Hepatocyte (in vitro differentiated cells): ENCODE results near the gene KSR1. TPM values are rescaled to one million over a fixed set of nuclear protein-coding genes. Genes with fewer than 3 reads are reported as not detected.

Source experiments
- DNase-seq: peaks from one replicate; pipeline ENCODE4 v3.0.0-alpha.2; 2016; ENCODE audit warnings: low spot score
- H2AFZ ChIP-seq: fragments of 200-600 bp; sonication (generic); 2 replicates; pipeline ENCODE4 v1.6.0; 2016; ENCODE audit warnings: antibody characterized with exemption, mild to moderate bottlenecking
- H3K27ac ChIP-seq: fragments of 200-600 bp; sonication (generic); 2 replicates; pipeline ENCODE4 v1.5.1; 2016; ENCODE audit warnings: mild to moderate bottlenecking
- H3K27me3 ChIP-seq: fragments of 200-600 bp; sonication (generic); 2 replicates; pipeline ENCODE4 v1.6.1; 2016
- H3K36me3 ChIP-seq: fragments of 200-600 bp; sonication (generic); replicated peaks from 2 replicates; pipeline ENCODE4 v1.5.1; 2016; ENCODE audit warnings: low read depth; ENCODE audit not compliant: insufficient read depth
- H3K4me1 ChIP-seq: fragments of 200-600 bp; sonication (generic); 2 replicates; pipeline ENCODE4 v1.5.1; 2016; ENCODE audit warnings: mild to moderate bottlenecking, moderate library complexity; ENCODE audit not compliant: insufficient read depth
- H3K4me2 ChIP-seq: fragments of 200-600 bp; sonication (generic); 2 replicates; pipeline ENCODE4 v1.6.0; 2016
- H3K4me3 ChIP-seq: fragments of 200-600 bp; sonication (generic); 2 replicates; pipeline ENCODE4 v1.5.1; 2016; ENCODE audit warnings: mild to moderate bottlenecking
- H3K79me2 ChIP-seq: fragments of 200-600 bp; sonication (generic); 2 replicates; pipeline ENCODE4 v1.6.0; 2017; ENCODE audit warnings: mild to moderate bottlenecking
- H3K9me2 ChIP-seq: fragments of 200-600 bp; sonication (generic); replicated peaks from 2 replicates; pipeline ENCODE4 v1.6.0; 2017; ENCODE audit warnings: mild to moderate bottlenecking; ENCODE audit not compliant: insufficient read depth
- H3K9me3 ChIP-seq: fragments of 200-600 bp; sonication (generic); 2 replicates; pipeline ENCODE4 v1.5.1; 2016; ENCODE audit warnings: low read depth, mild to moderate bottlenecking
- H4K20me1 ChIP-seq: fragments of 200-600 bp; sonication (generic); 2 replicates; pipeline ENCODE4 v1.6.0; 2016; ENCODE audit warnings: mild to moderate bottlenecking; ENCODE audit not compliant: insufficient read depth, poor library complexity, severe bottlenecking
- EZH2 ChIP-seq: fragments of 200-600 bp; sonication (generic); IDR thresholded peaks from 2 replicates; pipeline ENCODE4 v1.6.1; 2016; ENCODE audit warnings: antibody characterized with exemption, mild to moderate bottlenecking, borderline replicate concordance
- EZH2phosphoT487 ChIP-seq: fragments of 200-600 bp; sonication (generic); IDR thresholded peaks from one replicate; pipeline ENCODE4 v1.6.1; 2018; ENCODE audit warnings: antibody characterized with exemption, mild to moderate bottlenecking, low read depth, moderate library complexity; ENCODE audit not compliant: unreplicated experiment, severe bottlenecking
- WGBS: methylation state at CpG from one replicate; pipeline ENCODE4 v1.1.6; 2016; ENCODE audit warnings: low lambda C conversion rate; ENCODE audit errors: missing lambda C conversion rate; 5-methylcytosine and 5-hydroxymethylcytosine counted together
- polyA plus RNA-seq: library from polyadenylated mRNA; unstranded; fragments of >200 nt; fragmentation: Nextera tagmentation; extraction: Ambion mirVana; gene quantifications from 2 replicates; pipeline ENCODE4 v1.2.1, GENCODE V29; 2016
- total RNA-seq: library from RNA; depleted of rRNA; stranded (reverse); fragments of >200 nt; gene quantifications from 2 replicates; pipeline ENCODE4 v1.2.3, GENCODE V29; 2014
- TF ChIP-seq, protein P1 (sequence below): fragments of 200-600 bp; sonication (generic); IDR thresholded peaks from 2 replicates; pipeline ENCODE4 v1.5.1; 2016; ENCODE audit warnings: antibody characterized with exemption, mild to moderate bottlenecking; ENCODE audit not compliant: poor library complexity

Gene KSR1
- total and polyA plus RNA-seq, 2 experiments from 2014 or later = 16.2 to 32.6 TPM

DNA sequence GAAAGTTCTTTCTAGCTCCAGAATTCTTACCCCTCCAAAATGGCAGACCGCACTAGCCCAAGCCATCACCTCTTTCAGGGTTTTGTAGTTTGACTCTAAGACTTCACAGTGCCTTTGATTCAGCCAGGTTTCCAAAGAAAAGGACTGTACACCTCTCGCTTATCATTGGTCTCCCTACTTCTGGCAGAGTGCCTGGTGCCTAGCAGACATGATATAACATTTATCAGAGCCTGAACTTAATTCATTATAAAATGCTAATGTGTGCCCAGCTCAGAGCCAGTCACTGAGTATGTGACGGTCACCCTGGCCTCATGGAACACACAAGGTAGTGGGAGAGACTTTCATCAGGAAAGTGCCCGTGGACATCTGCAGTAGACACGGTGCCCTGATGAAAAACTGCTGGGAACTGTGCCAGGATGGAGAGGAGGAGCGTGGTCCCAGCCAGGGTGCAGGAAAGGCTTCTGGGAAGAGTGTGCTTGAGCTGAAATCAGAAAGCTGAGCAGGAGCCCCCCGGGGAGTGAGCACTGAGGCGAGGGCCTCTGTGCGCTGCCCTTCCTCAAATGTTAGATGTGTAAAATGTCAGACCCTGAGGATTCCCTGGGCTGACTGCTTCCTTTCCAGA, 140.4 kb downstream of the KSR1 start:
- no peaks in the 10 kb centered on the region for H3K36me3 ChIP-seq
- H3K79me2 ChIP-seq = no peaks in the 10 kb centered on the region
- H3K9me3 ChIP-seq = no peaks in the 10 kb centered on the region
- no peak overlapping the region for H2AFZ ChIP-seq
- no peaks in the 10 kb centered on the region for H3K4me1 ChIP-seq
- no peaks in the 10 kb centered on the region for H3K27me3 ChIP-seq
- no peak for TF ChIP-seq EZH2
- TF ChIP-seq, protein P1, sequence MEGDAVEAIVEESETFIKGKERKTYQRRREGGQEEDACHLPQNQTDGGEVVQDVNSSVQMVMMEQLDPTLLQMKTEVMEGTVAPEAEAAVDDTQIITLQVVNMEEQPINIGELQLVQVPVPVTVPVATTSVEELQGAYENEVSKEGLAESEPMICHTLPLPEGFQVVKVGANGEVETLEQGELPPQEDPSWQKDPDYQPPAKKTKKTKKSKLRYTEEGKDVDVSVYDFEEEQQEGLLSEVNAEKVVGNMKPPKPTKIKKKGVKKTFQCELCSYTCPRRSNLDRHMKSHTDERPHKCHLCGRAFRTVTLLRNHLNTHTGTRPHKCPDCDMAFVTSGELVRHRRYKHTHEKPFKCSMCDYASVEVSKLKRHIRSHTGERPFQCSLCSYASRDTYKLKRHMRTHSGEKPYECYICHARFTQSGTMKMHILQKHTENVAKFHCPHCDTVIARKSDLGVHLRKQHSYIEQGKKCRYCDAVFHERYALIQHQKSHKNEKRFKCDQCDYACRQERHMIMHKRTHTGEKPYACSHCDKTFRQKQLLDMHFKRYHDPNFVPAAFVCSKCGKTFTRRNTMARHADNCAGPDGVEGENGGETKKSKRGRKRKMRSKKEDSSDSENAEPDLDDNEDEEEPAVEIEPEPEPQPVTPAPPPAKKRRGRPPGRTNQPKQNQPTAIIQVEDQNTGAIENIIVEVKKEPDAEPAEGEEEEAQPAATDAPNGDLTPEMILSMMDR = no peak
- no peak for TF ChIP-seq EZH2phosphoT487
- no peaks in the 10 kb centered on the region for H3K9me2 ChIP-seq
- no peak for DNase-seq
- H3K27ac ChIP-seq = no peak overlapping the region
- 86% methylated on average over 9 of the region's 9 CpGs for WGBS
- H3K4me2 ChIP-seq = no peak overlapping the region
- no peak overlapping the region for H3K4me3 ChIP-seq
- no peaks in the 10 kb centered on the region for H4K20me1 ChIP-seq

DNA sequence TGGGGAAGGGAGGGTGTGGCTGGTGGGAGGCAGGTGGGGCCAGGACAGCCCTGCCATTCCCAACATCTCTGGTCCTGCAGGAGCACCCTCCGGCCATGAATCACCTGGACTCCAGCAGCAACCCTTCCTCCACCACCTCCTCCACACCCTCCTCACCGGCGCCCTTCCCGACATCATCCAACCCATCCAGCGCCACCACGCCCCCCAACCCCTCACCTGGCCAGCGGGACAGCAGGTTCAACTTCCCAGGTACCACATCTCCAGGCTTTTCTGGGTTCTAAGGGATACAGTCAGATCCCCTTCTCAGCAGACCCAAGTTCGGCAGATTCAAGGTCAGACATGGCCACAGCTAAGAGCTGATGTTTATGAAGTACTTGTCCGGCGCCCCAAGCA, 140.9 kb downstream of the KSR1 start:
- no peak for DNase-seq
- no peak overlapping the region for H3K27ac ChIP-seq
- H3K79me2 ChIP-seq = no peaks in the 10 kb centered on the region
- H3K27me3 ChIP-seq = no peaks in the 10 kb centered on the region
- H3K36me3 ChIP-seq = no peaks in the 10 kb centered on the region
- no peak overlapping the region for H3K4me3 ChIP-seq
- H3K4me1 ChIP-seq = no peaks in the 10 kb centered on the region
- WGBS = 92% methylated on average over 10 of the region's 10 CpGs
- TF ChIP-seq EZH2 (no peak), EZH2phosphoT487 (no peak)
- TF ChIP-seq, protein P1 = no peak
- H3K9me2 ChIP-seq = no peaks in the 10 kb centered on the region
- H4K20me1 ChIP-seq = no peaks in the 10 kb centered on the region
- H3K9me3 ChIP-seq = no peaks in the 10 kb centered on the region
- no peak overlapping the region for H2AFZ ChIP-seq
- H3K4me2 ChIP-seq = no peak overlapping the region

DNA sequence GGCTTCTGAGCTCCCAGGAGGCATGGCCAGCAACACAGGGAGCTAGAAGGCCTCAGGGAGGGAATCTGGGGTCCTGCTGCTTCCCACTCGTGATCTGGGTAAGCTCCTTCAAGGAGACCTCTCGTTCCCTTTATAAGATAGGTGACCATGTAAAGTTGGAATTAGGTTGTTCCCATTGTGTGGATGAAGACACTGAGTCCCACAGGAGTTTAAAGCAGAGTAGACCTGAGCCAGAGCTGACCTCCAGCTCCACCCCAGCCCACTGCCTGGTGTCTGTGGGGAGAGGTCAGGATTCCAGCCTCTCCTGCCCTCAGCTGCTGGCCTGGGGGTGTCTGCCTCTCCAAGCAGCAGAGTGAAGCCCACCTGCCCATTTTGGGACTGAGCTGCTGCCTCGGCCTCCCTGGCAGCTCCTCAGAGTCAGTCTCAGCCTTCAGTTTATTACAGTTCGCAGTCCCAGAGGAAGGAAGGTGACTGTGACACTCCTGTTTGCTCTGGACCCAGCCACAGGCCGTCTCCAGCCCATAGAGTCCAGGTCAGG, 141.6 kb downstream of the KSR1 start:
- Histone ChIP-seq H2AFZ (no peak overlapping the region), H3K4me2 (no peak overlapping the region), H3K27ac (no peak overlapping the region), H3K36me3 (no peaks in the 10 kb centered on the region), H3K9me2 (no peaks in the 10 kb centered on the region), H4K20me1 (no peaks in the 10 kb centered on the region), H3K79me2 (no peaks in the 10 kb centered on the region), H3K27me3 (no peaks in the 10 kb centered on the region), H3K4me3 (no peak overlapping the region), H3K4me1 (no peaks in the 10 kb centered on the region), H3K9me3 (no peaks in the 10 kb centered on the region)
- no peak for DNase-seq
- TF ChIP-seq EZH2 (no peak), EZH2phosphoT487 (no peak)
- TF ChIP-seq, protein P1 = no peak
- 83% methylated on average over 5 of the region's 5 CpGs for WGBS
